Upper lobe of right lung (tissue), 1 donor: ENCODE data around the gene DACH1. TPM values are rescaled to one million over a fixed set of nuclear protein-coding genes. Genes with fewer than 3 reads are reported as not detected.
"Not testable (repeated sequence)": the region's sequence is repeated elsewhere in the genome, so short reads cannot be mapped to it uniquely, and the experiment has no call there.

Experiments used
- ATAC-seq: fragments of 200-7000 bp; cut with Tn5 transposase; one replicate; pipeline ENCODE4 v1.9.1; 2020; ENCODE audit warnings: mild to moderate bottlenecking, moderate library complexity
- DNase-seq: peaks from one replicate; pipeline ENCODE4 v3.0.0-alpha.2; 2020
- H3K27ac ChIP-seq: fragments of 200-600 bp; one replicate; pipeline ENCODE4 v1.8.0; 2022
- H3K27me3 ChIP-seq: fragments of 200-600 bp; one replicate; pipeline ENCODE4 v1.8.0; 2022; ENCODE audit warnings: mild to moderate bottlenecking
- H3K36me3 ChIP-seq: fragments of 200-600 bp; one replicate; pipeline ENCODE4 v1.8.0; 2022
- H3K4me1 ChIP-seq: fragments of 200-600 bp; one replicate; pipeline ENCODE4 v1.8.0; 2022
- H3K4me3 ChIP-seq: fragments of 200-600 bp; one replicate; pipeline ENCODE4 v1.8.0; 2022; ENCODE audit warnings: mild to moderate bottlenecking
- H3K9me3 ChIP-seq: fragments of 200-600 bp; one replicate; pipeline ENCODE4 v1.8.0; 2022
- CTCF ChIP-seq: fragments of 200-600 bp; IDR thresholded peaks from one replicate; pipeline ENCODE4 v1.8.0; 2022; ENCODE audit warnings: antibody characterized with exemption
- intact Hi-C: fragments of 100-400 bp; cut with DNase I; formaldehyde crosslinking; loops from one replicate; pipeline ENCODE4 v1.11.0; 2022
- total RNA-seq: library from RNA; stranded (reverse); fragmentation: NEBNext Ultra II Directional; extraction: Animal tissue kit (Norgen Biotek cat#: 25700); gene quantifications from one replicate; pipeline ENCODE4 v1.2.1, GENCODE V29; 2021
- donor health status: DM: no; HTN: yes; CAD: no; lungs with severe emphysema.

Gene DACH1
- total RNA-seq, 1 donor from 2014 or later, result 11.5 TPM

GRCh38 chr13:71853725-71854124, 13.3 kb downstream of the DACH1 start:
- DNase-seq (no peak), ATAC-seq (no peak)
- intact Hi-C loops, result no loop called here
- H3K36me3 ChIP-seq, result no peaks in the 10 kb centered on the region
- TF ChIP-seq CTCF, result no peak
- H3K27ac ChIP-seq, result no peak overlapping the region
- H3K9me3 ChIP-seq, result no peaks in the 10 kb centered on the region
- no peaks in the 10 kb centered on the region for H3K27me3 ChIP-seq
- no peak overlapping the region for H3K4me3 ChIP-seq
- no peaks in the 10 kb centered on the region for H3K4me1 ChIP-seq

- H3K36me3 ChIP-seq, result no peaks in the 10 kb centered on the region
- H3K4me1 ChIP-seq, result no peaks in the 10 kb centered on the region
- H3K27ac ChIP-seq, result no peak overlapping the region
- no peaks in the 10 kb centered on the region for H3K27me3 ChIP-seq
- intact Hi-C loops, result no loop called here
- no peaks in the 10 kb centered on the region for H3K9me3 ChIP-seq
- DNase-seq (no peak), ATAC-seq (no peak)
- H3K4me3 ChIP-seq, result no peak overlapping the region
- no peak for TF ChIP-seq CTCF
Observed at GRCh38 chr13:71852736-71853135, 14.3 kb downstream of the DACH1 start.

GRCh38 chr13:71851498-71852409, 15.2 kb downstream of the DACH1 start:
- Histone ChIP-seq H3K4me1 (no peaks in the 10 kb centered on the region), H3K27me3 (no peaks in the 10 kb centered on the region), H3K27ac (no peak overlapping the region), H3K4me3 (no peak overlapping the region), H3K36me3 (no peaks in the 10 kb centered on the region), H3K9me3 (no peaks in the 10 kb centered on the region)
- no peak for ATAC-seq
- DNase-seq, result no peak
- intact Hi-C loops, result no loop called here
- no peak for TF ChIP-seq CTCF

GRCh38 chr13:71842003-71842402, 25.0 kb downstream of the DACH1 start:
- no peak for ATAC-seq
- no peaks in the 10 kb centered on the region for H3K4me1 ChIP-seq
- intact Hi-C loops, result no loop called here
- DNase-seq, result no peak
- no peaks in the 10 kb centered on the region for H3K9me3 ChIP-seq
- no peaks in the 10 kb centered on the region for H3K36me3 ChIP-seq
- no peak for TF ChIP-seq CTCF
- H3K4me3 ChIP-seq, result no peak overlapping the region
- H3K27me3 ChIP-seq, result no peaks in the 10 kb centered on the region
- H3K27ac ChIP-seq, result no peak overlapping the region

GRCh38 chr13:71838842-71839241, 28.2 kb downstream of the DACH1 start:
- intact Hi-C loops, result no loop called here
- no peak for TF ChIP-seq CTCF
- Histone ChIP-seq H3K27ac (no peak overlapping the region), H3K27me3 (no peaks in the 10 kb centered on the region), H3K9me3 (no peaks in the 10 kb centered on the region), H3K36me3 (no peaks in the 10 kb centered on the region), H3K4me1 (no peaks in the 10 kb centered on the region), H3K4me3 (no peak overlapping the region)
- ATAC-seq, result no peak
- no peak for DNase-seq

- H3K4me3 ChIP-seq, H3K36me3 ChIP-seq, DNase-seq, H3K4me1 ChIP-seq, ATAC-seq, H3K27ac ChIP-seq, H3K9me3 ChIP-seq, intact Hi-C loops, H3K27me3 ChIP-seq: not testable (repeated sequence)
Observed at GRCh38 chr13:71837582-71837981, 29.4 kb downstream of the DACH1 start.
